Upper lobe of right lung (tissue), 1 donor: ENCODE results near the gene CYFIP1. TPM values are rescaled to one million over a fixed set of nuclear protein-coding genes. Genes with fewer than 3 reads are reported as not detected.

ENCODE experiments used
- ATAC-seq: fragments of 200-7000 bp; cut with Tn5 transposase; one replicate; pipeline ENCODE4 v1.9.1; 2020; ENCODE audit warnings: mild to moderate bottlenecking, moderate library complexity
- DNase-seq: peaks from one replicate; pipeline ENCODE4 v3.0.0-alpha.2; 2020
- H3K27ac ChIP-seq: fragments of 200-600 bp; one replicate; pipeline ENCODE4 v1.8.0; 2022
- H3K27me3 ChIP-seq: fragments of 200-600 bp; one replicate; pipeline ENCODE4 v1.8.0; 2022; ENCODE audit warnings: mild to moderate bottlenecking
- H3K36me3 ChIP-seq: fragments of 200-600 bp; one replicate; pipeline ENCODE4 v1.8.0; 2022
- H3K4me1 ChIP-seq: fragments of 200-600 bp; one replicate; pipeline ENCODE4 v1.8.0; 2022
- H3K4me3 ChIP-seq: fragments of 200-600 bp; one replicate; pipeline ENCODE4 v1.8.0; 2022; ENCODE audit warnings: mild to moderate bottlenecking
- H3K9me3 ChIP-seq: fragments of 200-600 bp; one replicate; pipeline ENCODE4 v1.8.0; 2022
- CTCF ChIP-seq: fragments of 200-600 bp; IDR thresholded peaks from one replicate; pipeline ENCODE4 v1.8.0; 2022; ENCODE audit warnings: antibody characterized with exemption
- intact Hi-C: fragments of 100-400 bp; cut with DNase I; formaldehyde crosslinking; loops from one replicate; pipeline ENCODE4 v1.11.0; 2022
- total RNA-seq: library from RNA; stranded (reverse); fragmentation: NEBNext Ultra II Directional; extraction: Animal tissue kit (Norgen Biotek cat#: 25700); gene quantifications from one replicate; pipeline ENCODE4 v1.2.1, GENCODE V29; 2021
- donor health status: DM: no; HTN: yes; CAD: no; lungs with severe emphysema.

The CYFIP1 gene
- total RNA-seq, 1 donor from 2014 or later, result 139 TPM

- peaks cover 28% of the 10 kb centered on the region for H3K4me1 ChIP-seq
- H3K27ac ChIP-seq, result no peak overlapping the region
These were observed 13.7 kb downstream of the CYFIP1 start for GRCh38 chr15:22966321-22967083.

GRCh38 chr15:22963641-22964040, 16.5 kb downstream of the CYFIP1 start:
- no peak for DNase-seq
- peak overlapping the region; percentile 24 for H3K27ac ChIP-seq
- H3K4me3 ChIP-seq, result no peak overlapping the region
- no peaks in the 10 kb centered on the region for H3K36me3 ChIP-seq
- H3K9me3 ChIP-seq, result no peaks in the 10 kb centered on the region
- H3K4me1 ChIP-seq, result peaks cover 50% of the 10 kb centered on the region
- TF ChIP-seq CTCF, result no peak
- no peak for ATAC-seq
- H3K27me3 ChIP-seq, result no peaks in the 10 kb centered on the region
- intact Hi-C loops, result no loop called here

More at GRCh38 chr15:22966321-22967083, 13.7 kb downstream of the CYFIP1 start:
- no peak overlapping the region for H3K4me3 ChIP-seq
- no peak for DNase-seq
- H3K9me3 ChIP-seq, result no peaks in the 10 kb centered on the region
- no peaks in the 10 kb centered on the region for H3K36me3 ChIP-seq
- ATAC-seq, result no peak
- no peak for TF ChIP-seq CTCF
- intact Hi-C loops, result no loop called here
- H3K27me3 ChIP-seq, result no peaks in the 10 kb centered on the region

DNA sequence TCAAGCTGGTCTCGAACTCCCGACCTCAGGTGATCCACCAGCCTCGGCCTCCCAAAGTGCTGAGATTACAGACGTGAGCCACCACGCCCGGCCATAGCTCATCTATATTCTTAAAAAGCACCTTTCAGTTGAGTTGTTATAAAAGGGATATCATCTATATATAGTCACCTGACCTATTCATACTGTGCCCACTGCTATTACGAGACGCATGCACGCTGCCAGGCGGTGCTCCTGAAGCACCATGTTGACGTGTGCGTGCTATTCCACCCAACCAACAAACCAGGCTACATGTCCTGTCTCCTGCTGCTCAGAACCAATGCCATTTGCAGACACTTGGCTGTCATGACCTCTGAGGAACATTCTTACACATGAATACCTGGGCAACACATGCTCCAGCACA, 17.6 kb downstream of the CYFIP1 start:
- Histone ChIP-seq H3K4me3 (no peak overlapping the region), H3K27ac (no peak overlapping the region), H3K9me3 (no peaks in the 10 kb centered on the region), H3K27me3 (no peaks in the 10 kb centered on the region), H3K4me1 (peaks cover 56% of the 10 kb centered on the region), H3K36me3 (no peaks in the 10 kb centered on the region)
- intact Hi-C loops, result no loop called here
- TF ChIP-seq CTCF, result no peak
- DNase-seq, result no peak
- ATAC-seq, result no peak

- H3K27ac ChIP-seq, result peak overlapping the region; percentile 27
- no peaks in the 10 kb centered on the region for H3K36me3 ChIP-seq
- intact Hi-C loops, result no loop called here
- ATAC-seq (no peak), DNase-seq (no peak)
- H3K9me3 ChIP-seq, result no peaks in the 10 kb centered on the region
- TF ChIP-seq CTCF, result no peak
- no peak overlapping the region for H3K4me3 ChIP-seq
- no peaks in the 10 kb centered on the region for H3K27me3 ChIP-seq
- peaks cover 60% of the 10 kb centered on the region for H3K4me1 ChIP-seq
These were observed 18.4 kb downstream of the CYFIP1 start for GRCh38 chr15:22961762-22962161.

DNA sequence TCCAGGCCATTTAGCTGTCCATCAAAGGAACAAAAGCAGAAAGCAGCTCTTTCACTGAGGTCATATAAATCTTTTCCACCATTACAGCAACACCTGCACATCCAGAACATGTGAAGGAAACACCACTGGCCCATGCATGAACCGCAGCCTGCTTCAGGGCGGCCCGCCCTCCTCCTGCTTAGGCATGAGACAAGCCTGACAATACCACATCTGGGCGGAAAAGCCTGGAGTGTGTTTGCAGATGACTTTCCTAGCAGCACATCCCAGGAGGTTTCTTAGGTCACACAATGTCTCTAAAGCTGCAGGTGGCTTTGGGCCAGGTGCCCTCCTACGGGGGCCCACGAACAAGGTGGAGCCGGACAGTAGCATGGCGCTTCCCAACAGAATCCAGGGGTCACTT, 19.6 kb downstream of the CYFIP1 start:
- no peaks in the 10 kb centered on the region for H3K27me3 ChIP-seq
- DNase-seq (no peak), ATAC-seq (no peak)
- no peak for TF ChIP-seq CTCF
- peaks cover 72% of the 10 kb centered on the region for H3K4me1 ChIP-seq
- H3K27ac ChIP-seq, result peak overlapping the region; percentile 58
- no peak overlapping the region for H3K4me3 ChIP-seq
- no peaks in the 10 kb centered on the region for H3K36me3 ChIP-seq
- intact Hi-C loops, result no loop called here
- no peaks in the 10 kb centered on the region for H3K9me3 ChIP-seq
